Inferior parietal cortex (tissue), 1 donor: ENCODE results near the gene DDI2.

Source experiments
- DNase-seq: peaks from one replicate; pipeline ENCODE4 v3.0.0-alpha.2; 2016; ENCODE audit errors: extremely low spot score

The DDI2 gene

GRCh38 chr1:15702722-15703550, 85.7 kb downstream of the DDI2 start:
- DNase-seq = no peak

DNA sequence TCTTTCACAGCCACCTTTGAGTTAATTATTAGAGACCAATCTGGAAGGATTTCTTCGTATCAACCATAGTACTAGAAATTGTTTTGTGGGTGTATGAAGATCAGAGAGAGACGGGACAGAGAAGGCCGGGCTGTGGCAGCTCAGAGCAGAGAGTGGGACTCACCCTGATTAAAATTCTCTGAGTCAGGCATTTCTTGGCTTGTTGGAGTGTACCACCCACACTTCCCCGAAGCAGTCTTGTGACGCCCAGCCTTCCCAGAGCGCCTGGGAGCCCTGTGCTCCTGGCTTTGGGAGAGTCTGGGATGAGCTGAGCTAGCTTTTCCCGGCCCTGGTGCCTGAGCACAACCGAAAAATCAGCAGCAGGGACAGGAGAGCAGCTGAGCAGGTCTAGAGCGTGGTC, 86.3 kb downstream of the DDI2 start:
- DNase-seq = peak; percentile 76

GRCh38 chr1:15704526-15705183, 87.4 kb downstream of the DDI2 start:
- no peak for DNase-seq

DNA sequence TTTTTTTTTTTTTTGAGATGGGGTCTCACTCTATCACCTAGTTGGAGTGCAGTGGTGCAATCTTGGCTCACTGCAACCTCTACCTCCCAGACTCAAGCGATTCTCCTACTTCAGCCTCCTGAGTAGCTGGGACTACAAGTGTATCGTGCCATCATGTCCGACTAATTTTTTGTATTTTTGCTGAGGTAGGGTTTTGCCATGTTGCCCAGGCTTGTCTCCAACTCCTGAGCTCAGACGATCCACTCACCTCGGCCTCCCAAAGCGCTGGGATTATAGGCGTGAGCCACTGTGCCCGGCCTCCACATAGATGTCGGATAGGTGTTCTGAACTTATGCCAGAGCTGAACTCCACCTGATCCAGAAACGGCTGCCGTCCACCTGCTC, 87.9 kb downstream of the DDI2 start:
- no peak for DNase-seq

- no peak for DNase-seq
Observed at GRCh38 chr1:15706751-15707150, 89.5 kb downstream of the DDI2 start.

DNA sequence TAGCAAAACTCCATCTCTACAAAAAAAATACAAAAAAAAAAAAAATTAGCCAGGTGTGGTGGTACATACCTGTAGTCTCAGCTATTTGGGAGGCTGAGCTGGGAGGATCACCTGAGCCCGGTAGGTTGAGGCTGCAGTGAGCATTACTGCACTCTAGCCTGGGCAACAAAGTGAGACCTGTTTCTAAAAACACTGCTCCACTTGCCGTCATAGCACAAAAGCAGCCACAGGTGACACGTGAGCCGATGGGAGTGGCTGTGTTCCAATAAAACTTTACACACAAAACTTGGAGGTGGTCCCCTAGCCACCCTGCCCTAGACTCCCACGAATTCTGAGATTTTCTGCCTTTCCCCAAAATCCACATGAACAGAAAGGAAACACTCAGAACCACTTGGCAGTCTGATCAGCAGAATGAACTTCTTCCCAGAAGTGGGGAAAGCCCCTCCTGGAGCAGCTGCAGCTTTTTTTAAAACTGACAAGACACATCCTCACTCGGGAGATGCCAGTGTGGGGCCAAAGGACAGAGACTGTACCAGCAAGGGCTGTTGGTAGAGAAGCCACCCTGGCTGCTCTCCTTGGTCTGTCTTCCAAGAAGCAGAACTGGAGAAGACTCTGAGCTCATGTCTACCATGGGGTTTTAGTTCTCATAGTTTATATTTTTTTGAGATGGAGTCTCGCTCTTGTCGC, 90.1 kb downstream of the DDI2 start:
- no peak for DNase-seq

GRCh38 chr1:15708486-15709137, 91.4 kb downstream of the DDI2 start:
- no peak for DNase-seq

- no peak for DNase-seq
Observed at GRCh38 chr1:15709226-15709625, 92.0 kb downstream of the DDI2 start.

- no peak for DNase-seq
Observed at GRCh38 chr1:15712168-15712567, 94.9 kb downstream of the DDI2 start.

GRCh38 chr1:15714406-15715136, 97.3 kb downstream of the DDI2 start:
- peak; percentile 70 for DNase-seq

GRCh38 chr1:15717418-15718125, 100.3 kb downstream of the DDI2 start:
- no peak for DNase-seq

DNA sequence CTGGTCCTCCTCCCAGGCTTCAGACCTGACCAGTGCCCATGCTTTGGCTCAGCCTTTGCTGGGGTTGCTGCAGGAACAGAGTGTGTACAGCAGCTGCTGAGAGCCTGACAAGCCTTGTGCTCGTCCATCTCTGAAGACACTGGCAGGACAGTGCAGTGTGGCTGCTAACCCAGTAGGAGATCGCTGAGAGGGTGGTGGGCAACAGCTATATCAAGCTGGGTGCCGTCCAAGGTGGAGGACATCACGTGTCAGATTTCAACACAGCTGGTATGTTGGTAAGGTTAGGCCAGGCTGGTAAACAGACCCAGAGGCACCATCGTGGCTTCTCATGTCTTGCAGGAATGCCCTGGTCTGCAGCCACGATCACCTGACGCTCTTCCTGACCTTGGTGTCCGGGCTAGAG, 100.9 kb downstream of the DDI2 start:
- DNase-seq = no peak
